NCI-H2029 treated with DMSO at 0.1 percent for 48 hours (cell line): Measurements from ENCODE around the gene LMAN2L.

ENCODE experiments used
- DNase-seq: peaks from one replicate; lab custom pipeline; 2025; lab: John Stamatoyannopoulos, UW

Gene LMAN2L

GRCh38 chr2:96703021-96703751 lies 36.7 kb downstream of the LMAN2L start:
- no peak for DNase-seq

DNA sequence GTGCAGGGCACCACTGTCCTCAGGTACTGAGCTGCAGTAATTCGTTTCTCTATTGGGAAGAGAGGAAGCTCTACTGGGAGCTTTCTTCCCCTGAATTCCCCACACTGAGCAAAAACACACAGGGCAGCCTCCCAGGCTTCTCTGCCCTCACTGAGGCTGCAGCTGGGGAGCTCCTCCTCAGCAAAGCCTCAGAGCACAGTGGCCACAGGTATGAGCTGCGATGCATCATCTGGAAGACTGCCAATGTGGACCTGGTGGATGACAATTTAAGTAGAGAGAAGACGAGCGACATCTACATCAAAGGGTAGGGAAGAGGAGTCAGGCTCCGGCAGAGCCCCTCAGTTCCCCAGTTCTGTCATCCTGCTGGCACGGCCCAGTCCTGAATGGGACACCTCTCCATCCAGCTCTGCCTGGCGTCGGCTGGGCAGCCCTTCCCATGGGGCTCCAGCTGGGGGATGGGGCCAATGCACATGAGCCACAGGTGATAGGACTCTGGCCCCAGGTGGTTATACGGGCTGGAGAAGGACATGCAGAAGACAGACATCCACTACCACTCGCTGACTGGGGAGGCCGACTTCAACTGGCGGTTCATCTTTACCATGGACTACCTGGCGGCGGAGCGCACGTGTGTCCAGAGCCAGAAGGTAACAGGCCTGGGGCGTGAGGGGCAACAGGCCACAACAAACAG lies 37.6 kb downstream of the LMAN2L start:
- no peak for DNase-seq

- DNase-seq, result no peak
Observed at GRCh38 chr2:96701636-96702035, 38.2 kb downstream of the LMAN2L start.

DNA sequence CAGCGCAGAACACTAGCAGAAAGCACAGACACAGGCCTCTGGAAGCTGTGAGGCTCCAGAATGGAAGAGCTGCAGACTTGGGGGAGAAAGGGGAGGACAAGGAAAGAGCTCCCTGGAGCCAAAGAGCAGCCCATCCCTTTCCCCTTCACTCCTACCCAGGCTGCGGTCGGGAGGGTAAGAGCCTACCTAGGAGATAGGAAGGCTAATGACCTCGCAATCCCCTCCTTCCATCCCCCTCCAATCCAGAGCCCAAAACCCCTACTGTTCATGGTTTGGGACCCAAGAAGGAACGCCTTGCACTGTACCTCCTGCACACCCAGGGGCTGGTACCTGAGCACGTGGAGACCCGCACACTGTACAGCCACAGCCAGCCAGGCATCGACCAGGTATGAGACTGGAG lies 39.8 kb downstream of the LMAN2L start:
- DNase-seq, result no peak

- DNase-seq, result no peak
Observed at GRCh38 chr2:96699621-96700020, 40.2 kb downstream of the LMAN2L start.

- no peak for DNase-seq
Observed at GRCh38 chr2:96699021-96699420, 40.8 kb downstream of the LMAN2L start.

- no peak for DNase-seq
Observed at GRCh38 chr2:96698221-96698861, 41.5 kb downstream of the LMAN2L start.

DNA sequence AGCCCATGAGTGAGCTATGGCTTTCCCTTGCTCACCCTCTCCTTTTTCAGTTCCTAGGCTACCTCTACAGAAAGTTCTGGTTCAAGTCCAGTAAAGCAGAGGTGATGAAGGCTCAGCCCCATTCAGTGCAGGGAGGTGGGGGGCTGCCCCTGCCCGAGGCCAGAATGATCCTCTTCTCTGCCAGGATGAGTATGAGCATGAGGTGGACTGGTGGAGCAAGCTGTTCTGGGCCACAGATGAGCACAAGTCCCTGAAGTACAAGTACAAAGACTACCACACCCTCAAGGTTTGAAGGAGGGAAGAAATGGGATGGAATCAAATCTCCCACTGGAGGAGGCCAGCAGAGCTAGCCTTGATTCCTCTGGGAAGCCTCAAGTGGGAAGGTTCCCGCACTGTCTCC lies 42.4 kb downstream of the LMAN2L start:
- DNase-seq, result no peak

- DNase-seq, result no peak
Observed at GRCh38 chr2:96695602-96696001, 44.3 kb downstream of the LMAN2L start.

- no peak for DNase-seq
Observed at GRCh38 chr2:96694816-96695455, 44.9 kb downstream of the LMAN2L start.

DNA sequence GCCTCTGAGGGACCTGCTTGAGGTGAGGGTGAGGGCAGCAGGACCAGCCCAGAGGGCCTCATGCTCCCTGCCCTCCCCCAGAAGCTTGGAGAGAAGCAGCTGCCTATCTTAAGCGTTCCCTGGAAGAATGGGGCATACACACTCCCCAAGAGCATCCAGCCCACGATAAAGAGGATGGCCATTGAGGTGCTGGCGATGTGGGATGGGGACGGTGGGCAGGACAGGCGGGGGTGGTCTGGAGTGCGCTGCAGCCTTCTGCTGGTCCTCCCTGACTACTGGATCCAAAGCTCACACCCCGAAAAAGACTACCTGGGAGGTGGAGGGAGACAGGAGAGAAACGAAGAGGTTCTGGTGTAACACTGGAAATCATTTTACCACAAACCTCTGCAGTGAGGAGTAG lies 45.6 kb downstream of the LMAN2L start:
- no peak for DNase-seq

- no peak for DNase-seq
Observed at GRCh38 chr2:96693286-96694200, 46.3 kb downstream of the LMAN2L start.

DNA sequence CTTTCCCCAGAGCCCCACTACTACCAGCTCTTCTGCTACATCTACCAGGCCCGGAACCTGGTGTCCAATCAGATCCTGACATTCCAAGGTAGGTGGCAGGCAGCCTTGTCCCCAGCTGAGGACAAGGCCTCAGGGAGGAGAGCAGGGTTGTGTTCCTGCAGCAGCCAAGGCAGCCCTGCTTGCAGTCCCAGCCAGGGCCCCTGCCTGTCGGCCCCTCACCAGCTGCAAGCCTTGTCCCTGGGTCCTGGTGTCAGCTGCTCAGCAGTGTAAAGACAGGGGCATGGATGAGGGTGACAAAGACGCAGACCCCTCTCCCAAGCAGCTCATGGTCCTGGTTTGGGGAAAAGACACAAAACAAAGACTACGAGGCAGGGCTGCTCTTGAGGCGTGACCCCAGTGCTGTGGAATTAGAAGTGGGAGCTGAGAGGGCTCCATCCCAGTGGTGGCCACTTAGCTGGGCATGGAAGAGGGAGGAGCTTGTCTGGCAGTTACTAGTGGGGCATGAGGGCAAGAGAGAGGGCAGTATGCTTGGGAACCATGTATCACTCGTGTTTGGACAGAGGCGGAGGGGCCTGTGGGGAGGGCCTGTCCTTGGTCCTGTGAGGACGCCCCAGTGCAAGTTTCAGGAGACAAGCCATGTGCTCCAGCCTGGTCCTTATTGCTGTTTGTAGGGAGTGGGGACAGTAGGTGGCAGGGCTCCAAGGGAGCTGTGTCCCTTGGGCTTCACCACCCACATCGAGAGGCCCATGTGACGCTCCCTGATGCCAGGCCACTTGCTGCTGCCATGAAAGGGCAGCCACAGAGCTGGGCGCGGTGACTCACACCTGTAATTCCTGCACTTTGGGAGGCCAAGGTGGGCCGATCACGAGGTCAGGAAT lies 47.5 kb downstream of the LMAN2L start:
- no peak for DNase-seq

DNA sequence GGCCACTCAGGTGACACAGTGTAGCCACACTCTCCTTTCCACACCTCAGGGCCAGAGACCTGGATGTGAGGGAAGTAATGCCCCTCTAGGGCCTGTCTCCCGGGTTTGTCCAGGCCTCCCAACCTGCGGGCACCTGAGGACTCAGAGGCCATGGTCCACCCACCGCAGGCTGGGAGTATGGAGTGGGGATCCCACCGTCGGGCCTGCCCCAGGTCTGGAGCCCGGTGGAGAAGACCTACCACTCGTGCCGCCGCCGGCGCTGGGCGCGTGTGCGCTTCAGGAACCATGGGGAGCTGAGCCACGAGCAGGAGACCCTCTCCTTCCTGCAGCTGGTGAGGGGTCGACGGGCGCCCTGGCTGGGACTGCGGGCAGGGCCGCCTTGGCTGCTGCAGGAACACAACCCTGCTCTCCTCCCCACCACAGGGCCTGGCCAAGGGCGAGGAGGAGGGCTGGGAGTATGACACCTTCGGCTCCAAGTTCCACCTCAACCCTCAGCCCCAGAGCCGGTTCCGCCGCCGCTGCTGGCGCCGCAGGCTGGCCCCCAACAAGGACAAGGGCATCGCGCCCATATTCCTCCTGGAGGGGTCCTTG lies 48.7 kb downstream of the LMAN2L start:
- DNase-seq, result no peak

GRCh38 chr2:96690306-96691021 lies 49.4 kb downstream of the LMAN2L start:
- no peak for DNase-seq

- no peak for DNase-seq
Observed at GRCh38 chr2:96689431-96689991, 50.4 kb downstream of the LMAN2L start.

GRCh38 chr2:96688649-96689430 lies 51.0 kb downstream of the LMAN2L start:
- no peak for DNase-seq
